ENCODE data around the gene PTAFR. TPM values are rescaled to one million over a fixed set of nuclear protein-coding genes. Genes with fewer than 3 reads are reported as not detected.

Gene PTAFR
- total and polyA plus RNA-seq, 11 donors, result 0.42 to 23.5 (median 2.2) TPM

- Histone ChIP-seq H3K27ac (peak overlapping the region in 1 of 12 donors; percentile 87), H3K9me3 (peaks cover 0 to 7% (median 0%) of the 10 kb centered on the region in 12 donors), H3K27me3 (no peaks in the 10 kb centered on the region), H3K4me1 (peaks cover 0 to 76% (median 7%) of the 10 kb centered on the region in 12 donors), H3K4me3 (no peak overlapping the region), H3K36me3 (no peaks in the 10 kb centered on the region)
- 93 to 95% (median 95%) methylated on average over 5 to 7 of the region's 7 CpGs for WGBS, 4 donors
- ATAC-seq (no peak), DNase-seq (no peak)
- TF ChIP-seq CTCF (IDR thresholded peaks at IDR 0.05), result no peak
- no peak for TF ChIP-seq POLR2A (IDR thresholded peaks at IDR 0.05)
- intact Hi-C loops (cut with DNase I), result no loop called here
These were observed 14.3 kb downstream of the PTAFR start for GRCh38 chr1:28162151-28162550.

- WGBS, 4 donors, result 92 to 96% (median 93%) methylated on average over 3 of the region's 3 CpGs
- Histone ChIP-seq H3K4me1 (peaks cover 0 to 80% (median 7%) of the 10 kb centered on the region in 12 donors), H3K27ac (peak overlapping the region in 8 of 12 donors; percentile 8 to 87 (median 42)), H3K27me3 (no peaks in the 10 kb centered on the region), H3K36me3 (no peaks in the 10 kb centered on the region), H3K9me3 (peaks cover 0 to 7% (median 0%) of the 10 kb centered on the region in 12 donors), H3K4me3 (no peak overlapping the region)
- intact Hi-C loops (cut with DNase I), result no loop called here
- ATAC-seq (no peak), DNase-seq (no peak)
- no peak for TF ChIP-seq POLR2A (IDR thresholded peaks at IDR 0.05)
- no peak for TF ChIP-seq CTCF (IDR thresholded peaks at IDR 0.05)
These were observed 14.7 kb downstream of the PTAFR start for GRCh38 chr1:28161751-28162150.

DNA sequence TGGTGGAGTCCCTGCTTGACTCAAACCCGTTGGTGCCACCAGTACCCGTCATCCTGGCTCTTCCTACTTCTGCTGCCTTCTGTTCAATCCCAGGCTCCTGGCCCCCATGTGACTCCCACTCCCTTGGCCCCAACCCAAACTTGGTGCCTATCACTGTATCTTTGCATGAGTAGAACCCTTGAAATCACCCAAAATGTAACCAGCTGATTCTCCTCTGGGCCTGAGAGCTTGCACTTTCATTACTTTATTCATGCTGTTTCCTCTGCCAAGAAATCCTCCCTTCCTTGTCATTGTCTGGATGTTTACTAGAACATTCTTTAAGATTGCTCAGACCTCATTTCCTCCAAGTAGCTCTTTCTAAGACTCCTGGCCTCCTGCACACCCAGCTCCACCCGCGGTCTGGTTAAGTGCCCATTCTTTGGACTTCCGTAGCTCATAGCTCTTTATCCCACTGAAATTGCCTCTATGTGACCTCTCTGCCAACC, 15.7 kb downstream of the PTAFR start:
- intact Hi-C loops (cut with DNase I), result no loop called here
- ATAC-seq, result peak; percentile 47 to 87 (median 78)

GRCh38 chr1:28159680-28160079, 16.8 kb downstream of the PTAFR start:
- 87 to 95% (median 92%) methylated on average over 7 of the region's 7 CpGs for WGBS, 4 donors
- H3K36me3 ChIP-seq, result peaks cover 0 to 6% (median 0%) of the 10 kb centered on the region in 9 donors
- DNase-seq, result no peak
- peaks cover 0 to 95% (median 7%) of the 10 kb centered on the region in 12 donors for H3K4me1 ChIP-seq
- H3K9me3 ChIP-seq, result no peaks in the 10 kb centered on the region
- H3K27ac ChIP-seq, result peak overlapping the region in 3 of 12 donors; percentile 65 to 87 (median 67)
- H3K27me3 ChIP-seq, result no peaks in the 10 kb centered on the region
- no peak overlapping the region for H3K4me3 ChIP-seq
- intact Hi-C loops (cut with DNase I), result no loop called here
- TF ChIP-seq CTCF (IDR thresholded peaks at IDR 0.05), result no peak
- TF ChIP-seq POLR2A (IDR thresholded peaks at IDR 0.05), result no peak
- no peak for ATAC-seq

More for the DNA sequence above, 15.7 kb downstream of the PTAFR start:
- Histone ChIP-seq H3K4me1 (peaks cover 0 to 89% (median 7%) of the 10 kb centered on the region in 12 donors), H3K36me3 (no peaks in the 10 kb centered on the region), H3K9me3 (peaks cover 0 to 3% (median 0%) of the 10 kb centered on the region in 12 donors), H3K27ac (peak overlapping the region in 9 of 12 donors; percentile 7 to 87 (median 65)), H3K27me3 (no peaks in the 10 kb centered on the region), H3K4me3 (no peak overlapping the region)
- DNase-seq, result peak in 1 of 5 donors; percentile 51
- TF ChIP-seq CTCF (IDR thresholded peaks at IDR 0.05) (no peak), POLR2A (IDR thresholded peaks at IDR 0.05) (no peak)
- WGBS, 4 donors, result 55 to 72% (median 68%) methylated on average over 5 of the region's 5 CpGs
